Heart left ventricle (tissue), 16 donors: ENCODE data around the gene CEP131. TPM values are rescaled to one million over a fixed set of nuclear protein-coding genes. Genes with fewer than 3 reads are reported as not detected.

Source experiments
- ATAC-seq, 4 donors: fragments of 200-7000 bp; cut with Tn5 transposase; one replicate each; pipeline ENCODE4 v1.9.1; 2020 to 2022; ENCODE audit warnings: moderate library complexity in 4 of 4, mild to moderate bottlenecking in 3 of 4, moderate number of reproducible peaks in 1 of 4
- DNase-seq, 5 donors: peaks; one replicate each; pipeline ENCODE4 v3.0.0-alpha.2; 2020
- H3K27ac ChIP-seq, 12 donors: fragments of 200-600 bp; sonication (generic) in 4 of 12; one replicate each; pipeline versions ENCODE4 v1.5.0 to v1.8.0; 2016 to 2022; ENCODE audit warnings: mild to moderate bottlenecking in 2 of 12
- H3K27me3 ChIP-seq, 9 donors: fragments of 200-600 bp; sonication (generic) in 2 of 9; one replicate each; pipeline versions ENCODE4 v1.5.1 to v1.8.0; 2016 to 2022; ENCODE audit warnings: mild to moderate bottlenecking in 3 of 9
- H3K36me3 ChIP-seq, 9 donors: fragments of 200-600 bp; sonication (generic) in 2 of 9; one replicate each; pipeline versions ENCODE4 v1.5.0 to v1.8.0; 2018 to 2022; ENCODE audit warnings: mild to moderate bottlenecking in 2 of 9
- H3K4me1 ChIP-seq, 12 donors: fragments of 200-600 bp; sonication (generic) in 4 of 12; one replicate each; pipeline versions ENCODE4 v1.5.0 to v1.8.0; 2016 to 2022; ENCODE audit warnings: mild to moderate bottlenecking in 3 of 12
- H3K4me3 ChIP-seq, 12 donors: fragments of 200-600 bp; sonication (generic) in 4 of 12; one replicate each; pipeline versions ENCODE4 v1.5.0 to v1.8.0; 2017 to 2022; ENCODE audit warnings: mild to moderate bottlenecking in 9 of 12, moderate library complexity in 4 of 12
- H3K9me3 ChIP-seq, 12 donors: fragments of 200-600 bp; sonication (generic) in 4 of 12; one replicate each; pipeline versions ENCODE4 v1.5.0 to v1.8.0; 2016 to 2022; ENCODE audit warnings: mild to moderate bottlenecking in 1 of 12
- POLR2A ChIP-seq, 2 donors: fragments of 450-650 bp; IDR thresholded peaks; one replicate each; pipeline ENCODE4 v1.6.1; 2017; ENCODE audit warnings: antibody characterized with exemption in 2 of 2, mild to moderate bottlenecking in 2 of 2, moderate library complexity in 2 of 2
- WGBS, 4 donors: extraction: QIAGEN DNeasy Blood & Tissue Kit in 2 of 4; methylation state at CpG; one replicate each; pipeline versions ENCODE4 v1.1.5 to v1.1.7; 2013 to 2018; 5-methylcytosine and 5-hydroxymethylcytosine counted together
- intact Hi-C, 10 donors: fragments of 100-400 bp; cut with DNase I; formaldehyde crosslinking; loops; one replicate each; pipeline versions ENCODE4 v1.11.1 to v1.14.2; 2022
- polyA plus RNA-seq, 2 donors: library from polyadenylated mRNA; stranded (reverse); fragments of 200-250 nt; gene quantifications; one replicate each; pipeline ENCODE4 v1.2.3, GENCODE V29; 2013
- total RNA-seq, 9 donors: library from RNA; depleted of rRNA in 2 of 9; stranded (reverse); fragments of >200 nt in 2 of 9; fragmentation: NEBNext Ultra II Directional in 3 of 9; extraction: Animal tissue kit (Norgen Biotek cat#: 25700) in 3 of 9; gene quantifications; one replicate each; pipeline versions ENCODE4 v1.1.0 to v1.2.4, GENCODE V29; 2016 to 2023
- TF ChIP-seq, protein P1 (sequence below), 12 donors: fragments of 200-600 bp; sonication (generic) in 4 of 12; IDR thresholded peaks; one replicate each; pipeline versions ENCODE4 v1.5.0 to v1.8.0; 2018 to 2022; ENCODE audit warnings: antibody characterized with exemption in 12 of 12, mild to moderate bottlenecking in 5 of 12
- donor health status: ischemic (EF 13 %, LVEDD 7.1; RV severe dilation, severe dysfunction).
- donor health status: healthy with polysubstance abuse.
- donor health status: DM: no; HTN: yes; CAD: no.
- donor health status: DM: no; HTN: no; CAD: no.
- donor health status: ischemic (EF 25% LVEDD 6.9; RV normal size, moderate dysfunction).
- donor health status: ischemic (EF 25% LVEDD 5.7; RV mildly dilated, moderate dysfunction).
- donor health status: healthy.
- donor health status: DM: yes; HTN: yes; CAD: no.
- donor health status: ischemic (EF 35%, LVEDD 5.7; RV mildly dilated, moderate dysfunction).
- donor health status: nonischemic (EF 11% LVEDD 7.7; RV severe dilation, severe dysfunction).
- donor health status: DM: yes; HTN: yes; CAD: no.
- donor health status: PGD.
- donor health status: ischemic (EF 29% LVEDD 5.4; RV normal size, mild dysfunction).
- donor health status: nonischemic (EF 23%, LVEDD 6.1; RV moderate dilation, normal function).

Gene CEP131
- total and polyA plus RNA-seq, 11 donors: 7.0 to 15.8 (median 8.9) TPM

DNA sequence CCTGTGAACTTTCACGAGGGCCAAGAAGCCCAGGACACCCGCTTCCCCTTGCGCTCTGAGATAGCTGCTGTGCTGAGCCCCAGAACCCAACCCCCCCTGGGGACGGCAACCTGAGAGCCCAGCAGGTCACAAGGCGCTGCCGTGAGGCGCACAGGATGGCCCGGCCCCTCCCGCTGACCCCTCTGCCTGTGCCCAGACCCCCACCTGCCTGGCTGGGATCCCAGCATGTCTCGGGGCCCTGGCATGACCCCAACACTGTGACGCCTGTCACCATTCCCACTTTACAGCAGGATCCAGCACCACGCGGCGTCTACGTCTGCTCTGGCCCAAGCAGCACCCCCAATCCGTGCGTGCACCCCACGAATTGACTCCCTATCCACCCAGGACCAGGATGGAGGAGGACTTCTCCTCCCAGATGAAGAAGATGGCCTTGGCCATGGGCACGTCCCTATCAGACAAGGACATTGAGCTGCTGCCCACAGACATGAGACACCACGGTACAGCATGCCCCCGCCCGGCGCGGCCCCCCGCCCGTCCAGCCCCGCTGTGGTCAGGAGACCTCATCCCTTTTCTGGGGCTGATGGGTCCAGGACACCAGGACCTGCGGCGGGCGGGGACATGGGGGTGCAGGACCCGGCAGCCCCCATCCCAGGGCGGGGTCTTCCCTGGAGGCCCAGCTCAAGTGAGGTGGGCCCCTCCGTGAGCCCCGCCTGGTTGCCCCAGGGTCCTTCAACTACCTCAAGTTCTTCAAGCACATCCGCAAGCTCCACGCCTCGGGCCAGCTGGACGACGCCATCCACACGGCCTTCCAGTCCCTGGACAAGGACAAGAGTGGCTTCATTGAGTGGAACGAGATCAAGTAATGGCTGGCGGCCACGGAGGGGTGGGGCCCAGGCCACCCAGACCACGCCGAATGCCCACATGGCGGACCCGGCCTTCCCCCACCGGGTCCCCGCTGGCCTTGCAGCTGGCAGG lies 41.6 kb downstream of the CEP131 start:
- no peak for ATAC-seq

DNA sequence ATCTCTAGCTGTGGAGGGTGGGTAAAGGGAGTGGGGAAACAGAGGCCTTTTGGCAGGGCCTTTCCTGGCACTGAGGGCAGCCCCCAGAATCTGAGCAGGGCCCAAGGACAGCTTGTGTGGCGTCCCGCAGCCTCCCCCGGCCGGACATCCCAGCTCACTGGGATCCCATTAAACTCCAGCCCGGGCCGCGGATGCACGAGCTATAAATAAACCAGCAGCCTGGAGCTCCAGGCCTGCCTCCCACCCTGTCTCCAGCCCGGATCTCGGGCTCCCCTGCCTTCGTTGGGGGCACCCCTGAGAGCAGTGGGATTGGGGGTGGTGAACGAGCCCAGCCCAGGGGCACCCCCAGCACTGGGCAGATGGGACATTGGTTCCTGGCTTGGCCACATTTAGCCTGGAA lies 42.9 kb downstream of the CEP131 start:
- intact Hi-C loops: no loop called here
- H3K4me1 ChIP-seq: peaks cover 0 to 6% (median 0%) of the 10 kb centered on the region in 12 donors
- TF ChIP-seq POLR2A (IDR thresholded peaks at IDR 0.05): no peak
- TF ChIP-seq, protein P1, sequence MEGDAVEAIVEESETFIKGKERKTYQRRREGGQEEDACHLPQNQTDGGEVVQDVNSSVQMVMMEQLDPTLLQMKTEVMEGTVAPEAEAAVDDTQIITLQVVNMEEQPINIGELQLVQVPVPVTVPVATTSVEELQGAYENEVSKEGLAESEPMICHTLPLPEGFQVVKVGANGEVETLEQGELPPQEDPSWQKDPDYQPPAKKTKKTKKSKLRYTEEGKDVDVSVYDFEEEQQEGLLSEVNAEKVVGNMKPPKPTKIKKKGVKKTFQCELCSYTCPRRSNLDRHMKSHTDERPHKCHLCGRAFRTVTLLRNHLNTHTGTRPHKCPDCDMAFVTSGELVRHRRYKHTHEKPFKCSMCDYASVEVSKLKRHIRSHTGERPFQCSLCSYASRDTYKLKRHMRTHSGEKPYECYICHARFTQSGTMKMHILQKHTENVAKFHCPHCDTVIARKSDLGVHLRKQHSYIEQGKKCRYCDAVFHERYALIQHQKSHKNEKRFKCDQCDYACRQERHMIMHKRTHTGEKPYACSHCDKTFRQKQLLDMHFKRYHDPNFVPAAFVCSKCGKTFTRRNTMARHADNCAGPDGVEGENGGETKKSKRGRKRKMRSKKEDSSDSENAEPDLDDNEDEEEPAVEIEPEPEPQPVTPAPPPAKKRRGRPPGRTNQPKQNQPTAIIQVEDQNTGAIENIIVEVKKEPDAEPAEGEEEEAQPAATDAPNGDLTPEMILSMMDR (IDR thresholded peaks at IDR 0.05): no peak
- ATAC-seq: peak in 3 of 4 donors; percentile 32 to 64 (median 53)
- H3K36me3 ChIP-seq: no peaks in the 10 kb centered on the region
- peaks cover 0 to 10% (median 0%) of the 10 kb centered on the region in 12 donors for H3K9me3 ChIP-seq
- H3K4me3 ChIP-seq: no peak overlapping the region
- H3K27ac ChIP-seq: no peak overlapping the region
- DNase-seq: no peak
- H3K27me3 ChIP-seq: peaks cover 0 to 6% (median 0%) of the 10 kb centered on the region in 9 donors
- WGBS, 4 donors: 0 to 29% (median 24%) methylated on average over 5 to 12 of the region's 12 CpGs

More for the DNA sequence above, 41.6 kb downstream of the CEP131 start:
- Histone ChIP-seq H3K4me3 (no peak overlapping the region), H3K4me1 (peaks cover 0 to 6% (median 0%) of the 10 kb centered on the region in 12 donors), H3K36me3 (no peaks in the 10 kb centered on the region), H3K27ac (no peak overlapping the region), H3K9me3 (no peaks in the 10 kb centered on the region), H3K27me3 (peaks cover 0 to 6% (median 0%) of the 10 kb centered on the region in 9 donors)
- TF ChIP-seq, protein P1 (IDR thresholded peaks at IDR 0.05): no peak
- no peak for TF ChIP-seq POLR2A (IDR thresholded peaks at IDR 0.05)
- no peak for DNase-seq
- intact Hi-C loops: no loop called here
- WGBS, 4 donors: 93 to 95% (median 93%) methylated on average over 42 to 49 of the region's 49 CpGs

DNA sequence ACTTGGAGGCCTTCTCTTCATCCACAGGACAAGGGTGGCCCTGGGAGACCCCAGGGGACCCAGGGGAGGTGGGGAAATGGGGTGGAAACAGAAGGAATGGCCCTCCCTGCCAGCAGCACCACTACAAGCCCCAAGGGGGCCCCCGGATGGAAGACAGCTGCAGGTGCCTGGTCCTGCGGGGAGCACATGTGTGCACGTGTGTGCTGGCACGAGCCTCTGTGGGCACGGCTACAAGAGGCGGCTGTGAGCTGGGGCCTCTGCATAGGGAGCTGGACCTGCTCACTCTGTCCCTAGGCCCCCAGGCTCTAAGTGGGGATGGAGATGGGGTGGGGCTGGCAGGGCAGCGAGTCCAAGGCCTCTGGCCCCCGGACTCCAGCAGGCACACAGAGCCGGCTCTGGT lies 43.5 kb downstream of the CEP131 start:
- Histone ChIP-seq H3K9me3 (peaks cover 0 to 10% (median 0%) of the 10 kb centered on the region in 12 donors), H3K4me3 (no peak overlapping the region), H3K4me1 (peaks cover 0 to 6% (median 0%) of the 10 kb centered on the region in 12 donors), H3K27ac (no peak overlapping the region), H3K27me3 (peaks cover 0 to 6% (median 0%) of the 10 kb centered on the region in 9 donors), H3K36me3 (no peaks in the 10 kb centered on the region)
- 42 to 73% (median 70%) methylated on average over 6 to 9 of the region's 9 CpGs for WGBS, 4 donors
- DNase-seq (peak in 1 of 5 donors; percentile 20), ATAC-seq (no peak)
- TF ChIP-seq POLR2A (IDR thresholded peaks at IDR 0.05): no peak
- TF ChIP-seq, protein P1 (IDR thresholded peaks at IDR 0.05): no peak
- intact Hi-C loops: no loop called here
